Trophoblast cell (in vitro differentiated cells and primary cell): ENCODE data around the gene NTSR2.

Experiments
- DNase-seq, 2 donors: peaks; one replicate each; pipeline ENCODE4 v3.0.0-alpha.2; 2016
- H2AFZ ChIP-seq: 2 replicates; pipeline ENCODE4 v1.6.1; 2013; ENCODE audit warnings: low read length, moderate library complexity, mild to moderate bottlenecking; ENCODE audit not compliant: insufficient read depth, poor library complexity
- H2AK5ac ChIP-seq: 2 replicates; pipeline ENCODE4 v1.6.1; 2013; ENCODE audit warnings: mild to moderate bottlenecking, low read length
- H2BK120ac ChIP-seq: 2 replicates; pipeline ENCODE4 v1.6.1; 2013; ENCODE audit warnings: low read length, mild to moderate bottlenecking, moderate library complexity; ENCODE audit not compliant: insufficient read depth, poor library complexity
- H2BK12ac ChIP-seq: 2 replicates; pipeline ENCODE4 v1.6.1; 2013; ENCODE audit warnings: mild to moderate bottlenecking, low read length, moderate library complexity
- H2BK5ac ChIP-seq: 2 replicates; pipeline ENCODE4 v1.6.1; 2013; ENCODE audit warnings: low read length, low read depth, moderate library complexity, mild to moderate bottlenecking; ENCODE audit not compliant: poor library complexity
- H3K14ac ChIP-seq: 2 replicates; pipeline ENCODE4 v1.6.1; 2013; ENCODE audit warnings: mild to moderate bottlenecking, low read length
- H3K18ac ChIP-seq: 2 replicates; pipeline ENCODE4 v1.6.1; 2013; ENCODE audit warnings: mild to moderate bottlenecking, low read length
- H3K23ac ChIP-seq: 2 replicates; pipeline ENCODE4 v1.6.1; 2013; ENCODE audit warnings: low read length
- H3K27ac ChIP-seq: 2 replicates; pipeline ENCODE4 v1.5.1; 2013; ENCODE audit warnings: low read depth, mild to moderate bottlenecking, inconsistent platforms, low read length, moderate library complexity
- H3K27me3 ChIP-seq: 2 replicates; pipeline ENCODE4 v1.6.1; 2013; ENCODE audit warnings: inconsistent platforms, mild to moderate bottlenecking, low read length, moderate library complexity; ENCODE audit not compliant: insufficient read depth
- H3K36me3 ChIP-seq, 2 experiments: 1 replicate in 1 of 2; 2 replicates in 1 of 2; pipeline ENCODE4 v1.6.1; 2013; ENCODE audit warnings: low read length in 2 of 2, mild to moderate bottlenecking in 2 of 2, moderate library complexity in 1 of 2; ENCODE audit not compliant: insufficient read depth in 2 of 2, control insufficient read depth in 1 of 2
- H3K4ac ChIP-seq: 2 replicates; pipeline ENCODE4 v1.6.1; 2013; ENCODE audit warnings: low read depth, mild to moderate bottlenecking, low read length, moderate library complexity
- H3K4me1 ChIP-seq, 2 experiments: 1 replicate in 1 of 2; 2 replicates in 1 of 2; pipeline ENCODE4 v1.6.1; 2013; ENCODE audit warnings: low read length in 2 of 2, mild to moderate bottlenecking in 2 of 2, moderate library complexity in 1 of 2; ENCODE audit not compliant: insufficient read depth in 2 of 2, control insufficient read depth in 1 of 2
- H3K4me2 ChIP-seq: 2 replicates; pipeline ENCODE4 v1.6.1; 2013; ENCODE audit warnings: inconsistent platforms, mild to moderate bottlenecking, low read length, moderate library complexity
- H3K4me3 ChIP-seq: 2 replicates; pipeline ENCODE4 v1.5.1; 2013; ENCODE audit warnings: mild to moderate bottlenecking, low read depth, low read length, inconsistent platforms
- H3K79me1 ChIP-seq: one replicate; pipeline ENCODE4 v1.6.1; 2013; ENCODE audit warnings: low read length
- H3K79me2 ChIP-seq: 2 replicates; pipeline ENCODE4 v1.6.1; 2013; ENCODE audit warnings: low read length, mild to moderate bottlenecking; ENCODE audit not compliant: control insufficient read depth, insufficient read depth, poor library complexity
- H3K9ac ChIP-seq: 2 replicates; pipeline ENCODE4 v1.6.1; 2013; ENCODE audit warnings: mild to moderate bottlenecking, low read length
- H3K9me3 ChIP-seq: 2 replicates; pipeline ENCODE4 v1.6.1; 2013; ENCODE audit warnings: low read depth, mild to moderate bottlenecking, control low read depth, inconsistent platforms, low read length; ENCODE audit not compliant: insufficient read depth
- H4K12ac ChIP-seq: 2 replicates; pipeline ENCODE4 v1.6.1; 2013; ENCODE audit warnings: low read depth, mild to moderate bottlenecking, low read length, moderate library complexity
- H4K8ac ChIP-seq: 2 replicates; pipeline ENCODE4 v1.6.1; 2013; ENCODE audit warnings: low read depth, mild to moderate bottlenecking, low read length, moderate library complexity
- H4K91ac ChIP-seq: one replicate; pipeline ENCODE4 v1.6.1; 2013; ENCODE audit warnings: low read depth, mild to moderate bottlenecking, low read length, moderate library complexity
- WGBS: extraction: QIAGEN DNeasy Blood & Tissue Kit; methylation state at CpG from one replicate; pipeline ENCODE4 v1.1.7; 2013; ENCODE audit warnings: missing lambda C conversion rate; ENCODE audit not compliant: insufficient read length, insufficient coverage; ENCODE audit errors: extremely low coverage; 5-methylcytosine and 5-hydroxymethylcytosine counted together

Gene NTSR2

DNA sequence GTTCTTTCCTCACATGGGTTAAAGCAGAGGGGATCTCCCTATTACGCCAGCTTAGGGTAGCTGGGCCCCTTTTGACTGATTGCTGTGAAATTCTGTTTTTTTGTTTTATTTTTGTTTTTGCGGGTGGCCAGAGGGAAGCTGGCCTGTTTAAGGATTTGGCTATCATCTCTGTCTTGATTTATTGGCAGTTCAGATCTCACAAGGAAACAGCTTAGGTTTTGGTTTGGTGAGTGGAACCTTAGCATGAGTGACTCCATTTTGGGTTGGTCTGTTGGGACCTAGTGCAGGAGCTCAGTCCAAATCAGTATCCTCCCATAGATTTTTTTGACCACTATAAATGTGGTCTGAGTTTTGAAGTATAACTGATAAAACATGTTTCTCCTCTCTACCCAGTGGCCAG lies 25.6 kb upstream of the NTSR2 start:
- Histone ChIP-seq H3K4me1 (peaks cover 2 to 3% of the 10 kb centered on the region in 2 experiments), H3K14ac (no peak overlapping the region), H2AFZ (no peak overlapping the region), H4K91ac (no peak overlapping the region), H2BK120ac (no peak overlapping the region), H3K4me2 (no peak overlapping the region), H4K8ac (no peak overlapping the region), H3K27ac (no peak overlapping the region), H3K79me2 (no peaks in the 10 kb centered on the region), H3K27me3 (no peaks in the 10 kb centered on the region), H3K9ac (no peak overlapping the region), H2BK12ac (no peak overlapping the region), H3K18ac (no peak overlapping the region), H3K9me3 (no peaks in the 10 kb centered on the region), H3K23ac (no peak overlapping the region), H3K36me3 (no peaks in the 10 kb centered on the region), H2AK5ac (no peak overlapping the region), H3K4me3 (no peak overlapping the region), H2BK5ac (no peak overlapping the region), H3K79me1 (no peaks in the 10 kb centered on the region), H3K4ac (no peak overlapping the region), H4K12ac (no peak overlapping the region)
- no peak for DNase-seq
- no CpG with 5 or more reads among the region's 2 CpGs for WGBS

DNA sequence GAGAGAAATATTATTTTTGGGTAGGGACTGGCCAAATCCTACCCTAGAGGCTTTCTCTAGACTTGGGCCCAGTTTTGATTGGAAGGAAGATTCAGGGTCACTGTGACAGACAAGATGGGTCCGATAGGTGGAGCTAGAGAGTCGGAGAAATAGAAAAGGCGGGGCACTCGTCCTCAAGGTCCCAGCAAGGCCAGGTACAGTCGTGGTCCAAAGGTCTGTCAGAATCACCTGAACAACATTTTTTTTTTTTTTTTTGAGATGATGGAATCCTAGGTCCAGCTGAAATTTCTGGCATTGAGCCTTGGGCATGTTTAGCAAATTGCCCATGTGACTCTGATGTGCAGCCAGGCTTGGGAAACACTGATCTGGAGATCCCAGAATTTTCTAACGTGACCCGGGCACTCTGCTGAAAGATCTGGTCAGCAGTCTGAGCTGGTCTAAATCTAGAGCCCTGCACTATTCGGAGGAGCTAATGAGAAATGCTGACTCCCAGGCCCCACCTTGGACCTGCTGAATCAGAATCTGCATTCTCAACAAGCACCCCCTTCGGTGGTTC lies 23.0 kb upstream of the NTSR2 start:
- Histone ChIP-seq H3K9ac (no peak overlapping the region), H3K79me1 (no peaks in the 10 kb centered on the region), H3K4ac (no peak overlapping the region), H3K79me2 (no peaks in the 10 kb centered on the region), H2BK5ac (no peak overlapping the region), H3K23ac (no peak overlapping the region), H2BK12ac (no peak overlapping the region), H4K12ac (no peak overlapping the region), H3K18ac (no peak overlapping the region), H2AK5ac (no peak overlapping the region), H3K4me1 (peaks cover 3 to 5% of the 10 kb centered on the region in 2 experiments), H3K36me3 (no peaks in the 10 kb centered on the region), H4K91ac (no peak overlapping the region), H3K4me2 (no peak overlapping the region), H2BK120ac (no peak overlapping the region), H4K8ac (no peak overlapping the region), H3K9me3 (no peaks in the 10 kb centered on the region), H3K27ac (no peak overlapping the region), H2AFZ (no peak overlapping the region), H3K14ac (no peak overlapping the region), H3K27me3 (no peaks in the 10 kb centered on the region), H3K4me3 (no peak overlapping the region)
- peak; percentile 25 to 85 for DNase-seq
- WGBS = no CpG with 5 or more reads among the region's 9 CpGs

DNA sequence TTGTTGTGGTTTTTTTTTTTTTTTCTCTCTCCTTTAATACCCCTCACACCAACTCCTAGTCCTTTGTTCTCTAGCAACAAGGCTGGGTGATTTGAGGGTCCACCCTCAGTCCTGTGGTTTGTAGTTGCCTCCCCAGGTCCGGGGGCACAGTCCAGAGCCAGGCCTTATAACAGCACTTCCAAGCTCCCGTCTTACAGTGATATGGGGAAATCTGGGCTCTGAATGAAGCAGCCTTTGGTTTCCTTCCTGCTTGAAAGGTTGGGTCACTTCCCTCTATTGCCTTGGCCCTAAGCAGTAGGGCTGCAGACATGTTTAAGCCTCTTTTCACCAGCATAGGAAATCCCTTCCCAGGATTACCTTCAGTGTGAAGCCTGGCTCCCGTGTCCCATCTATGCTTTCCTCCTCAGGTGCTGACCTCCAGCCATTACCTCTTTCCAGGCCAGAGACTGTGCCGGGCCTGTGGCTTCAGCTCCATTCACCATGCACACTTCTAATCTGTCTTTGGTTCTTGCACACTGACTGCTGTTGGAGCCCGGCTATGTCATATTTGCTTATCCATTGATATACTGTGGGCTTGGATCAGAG lies 21.2 kb upstream of the NTSR2 start:
- Histone ChIP-seq H4K8ac (no peak overlapping the region), H2BK120ac (no peak overlapping the region), H3K27me3 (no peaks in the 10 kb centered on the region), H3K79me1 (no peaks in the 10 kb centered on the region), H3K23ac (no peak overlapping the region), H2BK12ac (no peak overlapping the region), H2AFZ (no peak overlapping the region), H3K14ac (no peak overlapping the region), H3K27ac (no peak overlapping the region), H3K4me3 (no peak overlapping the region), H3K79me2 (no peaks in the 10 kb centered on the region), H3K4me1 (peaks cover 3 to 5% of the 10 kb centered on the region in 2 experiments), H4K91ac (no peak overlapping the region), H3K9ac (no peak overlapping the region), H3K36me3 (no peaks in the 10 kb centered on the region), H2AK5ac (no peak overlapping the region), H3K18ac (no peak overlapping the region), H3K9me3 (no peaks in the 10 kb centered on the region), H3K4ac (no peak overlapping the region), H3K4me2 (no peak overlapping the region), H4K12ac (no peak overlapping the region), H2BK5ac (no peak overlapping the region)
- no peak for DNase-seq
- WGBS = no CpG with 5 or more reads among the region's 5 CpGs

DNA sequence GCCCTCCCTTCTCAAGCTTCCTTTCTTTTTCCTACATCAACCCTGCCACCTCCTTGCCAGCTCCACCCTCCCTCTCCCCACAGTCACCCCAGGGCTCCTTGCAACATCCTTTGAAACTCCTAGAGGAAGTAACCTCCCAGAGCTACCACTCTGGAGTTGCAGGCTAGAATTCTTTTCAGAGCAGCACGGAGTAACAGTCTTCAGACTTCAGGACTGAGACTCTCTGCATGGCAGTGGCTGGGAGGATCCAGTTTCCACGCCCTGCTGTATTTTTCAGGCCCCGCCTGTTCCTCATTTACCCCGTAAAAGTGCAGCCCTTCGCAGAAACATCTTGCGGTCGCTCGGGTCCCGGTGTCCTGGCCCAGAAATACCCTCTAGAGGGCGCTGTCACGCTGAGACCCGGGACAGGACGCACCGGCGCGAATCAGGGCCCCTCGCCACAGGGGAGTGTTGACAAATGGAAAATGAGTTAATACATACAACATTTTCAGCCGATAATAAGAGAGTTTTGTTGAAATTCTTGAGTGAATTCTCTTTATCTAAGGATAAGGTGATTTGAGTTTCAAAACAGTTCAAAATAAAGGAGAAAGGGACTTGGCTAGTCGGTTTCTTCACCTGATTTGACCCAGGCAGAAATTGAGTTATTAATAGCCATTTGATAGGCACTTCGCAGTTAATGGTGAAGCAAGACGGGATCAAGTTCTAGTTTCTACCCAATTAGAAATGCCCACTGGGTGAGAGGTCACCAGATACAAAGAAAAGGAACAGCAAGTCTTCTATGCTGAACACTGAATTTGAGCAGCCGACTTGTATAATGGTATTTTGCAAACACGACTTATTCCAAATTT lies 18.5 kb upstream of the NTSR2 start:
- Histone ChIP-seq H3K79me2 (no peaks in the 10 kb centered on the region), H4K8ac (no peak overlapping the region), H3K4me1 (peaks cover 3 to 5% of the 10 kb centered on the region in 2 experiments), H3K18ac (no peak overlapping the region), H2AK5ac (no peak overlapping the region), H2AFZ (no peak overlapping the region), H2BK12ac (no peak overlapping the region), H3K9ac (no peak overlapping the region), H3K79me1 (no peaks in the 10 kb centered on the region), H3K4me3 (no peak overlapping the region), H2BK120ac (no peak overlapping the region), H4K12ac (no peak overlapping the region), H3K23ac (no peak overlapping the region), H4K91ac (no peak overlapping the region), H3K27ac (no peak overlapping the region), H3K27me3 (no peaks in the 10 kb centered on the region), H3K4me2 (peak overlapping the region; percentile 28), H3K9me3 (peaks cover 2% of the 10 kb centered on the region), H3K4ac (no peak overlapping the region), H3K36me3 (no peaks in the 10 kb centered on the region), H2BK5ac (no peak overlapping the region), H3K14ac (no peak overlapping the region)
- WGBS = no CpG with 5 or more reads among the region's 23 CpGs
- peak; percentile 58 to 76 for DNase-seq
